Natural killer cell (primary cell): ENCODE data around the gene VCL. TPM values are rescaled to one million over a fixed set of nuclear protein-coding genes. Genes with fewer than 3 reads are reported as not detected.

Source experiments
- ATAC-seq, 3 donors: fragments of 150-1000 bp in 2 of 3; fragments of 200-7000 bp in 1 of 3; cut with Tn5 transposase; 1 replicate in 1 of 3; 2 replicates in 2 of 3; pipeline ENCODE4 v1.10.0; 2021; ENCODE audit warnings: mild to moderate bottlenecking in 2 of 3, moderate library complexity in 2 of 3
- DNase-seq, 2 donors: peaks; one replicate each; pipeline versions ENCODE4 v3.0.0 to v3.0.0-alpha.2; 2013 to 2021; ENCODE audit warnings: mixed read lengths in 1 of 2
- H3K27ac ChIP-seq: one replicate; pipeline ENCODE4 v1.5.1; 2013; ENCODE audit warnings: mild to moderate bottlenecking, low read length
- H3K27me3 ChIP-seq: one replicate; pipeline ENCODE4 v1.6.1; 2013; ENCODE audit warnings: low read length; ENCODE audit not compliant: control insufficient read depth, insufficient read depth
- H3K36me3 ChIP-seq: one replicate; pipeline ENCODE4 v1.6.1; 2013; ENCODE audit warnings: low read length; ENCODE audit not compliant: control insufficient read depth, insufficient read depth
- H3K4me1 ChIP-seq: one replicate; pipeline ENCODE4 v1.6.1; 2013; ENCODE audit warnings: low read length; ENCODE audit not compliant: control insufficient read depth, insufficient read depth
- H3K4me3 ChIP-seq: one replicate; pipeline ENCODE4 v1.5.1; 2013; ENCODE audit warnings: low read length
- H3K9me3 ChIP-seq: one replicate; pipeline ENCODE4 v1.6.1; 2013; ENCODE audit warnings: low read length; ENCODE audit not compliant: control insufficient read depth, insufficient read depth
- H3K27ac Mint-ChIP-seq, 2 donors: one replicate each; pipeline ENCODE4 v1.8.0; 2022; ENCODE audit warnings: mild to moderate bottlenecking in 2 of 2, mixed read lengths in 2 of 2, moderate library complexity in 1 of 2
- H3K27me3 Mint-ChIP-seq, 2 donors: one replicate each; pipeline ENCODE4 v1.8.0; 2022; ENCODE audit warnings: low read depth in 2 of 2, mixed read lengths in 2 of 2
- H3K36me3 Mint-ChIP-seq: one replicate; pipeline ENCODE4 v1.8.0; 2022; ENCODE audit warnings: mixed read lengths
- H3K4me1 Mint-ChIP-seq, 2 donors: one replicate each; pipeline ENCODE4 v1.8.0; 2022; ENCODE audit warnings: mixed read lengths in 2 of 2
- H3K4me3 Mint-ChIP-seq: one replicate; pipeline ENCODE4 v1.8.0; 2022; ENCODE audit warnings: mild to moderate bottlenecking, moderate library complexity, mixed read lengths
- H3K9me3 Mint-ChIP-seq, 2 donors: one replicate each; pipeline ENCODE4 v1.8.0; 2022; ENCODE audit warnings: mixed read lengths in 2 of 2
- WGBS: methylation state at CpG from one replicate; pipeline ENCODE4 v1.1.7; 2013; ENCODE audit warnings: missing lambda C conversion rate; ENCODE audit not compliant: insufficient coverage; 5-methylcytosine and 5-hydroxymethylcytosine counted together
- intact Hi-C: fragments of 100-400 bp; cut with micrococcal nuclease; formaldehyde crosslinking; loops from one replicate; pipeline ENCODE4 v1.14.2; 2022
- total RNA-seq, 4 donors: library from RNA; stranded (reverse); fragments of 120-200 nt in 1 of 4; gene quantifications; one replicate each; pipeline versions ENCODE4 v1.2.3 to v1.2.4, GENCODE V29; 2013 to 2022
- TF ChIP-seq, protein P1 (sequence below): fragments of 200-600 bp; IDR thresholded peaks from one replicate; pipeline ENCODE4 v1.8.0; 2022; ENCODE audit warnings: antibody characterized with exemption

Gene VCL
- total RNA-seq, 3 donors from 2014 or later (not counting 1 experiment from before 2014, with no cell fraction given), result 121 to 145 (median 122) TPM

GRCh38 chr10:74123081-74123480, 125.2 kb downstream of the VCL start:
- DNase-seq (no peak), ATAC-seq (no peak)
- peaks cover 78% of the 10 kb centered on the region for H3K36me3 ChIP-seq
- H3K27me3 ChIP-seq, result no peaks in the 10 kb centered on the region
- H3K4me1 Mint-ChIP-seq, result peaks cover 7 to 8% of the 10 kb centered on the region in 2 donors
- H3K4me3 Mint-ChIP-seq, result no peak overlapping the region
- intact Hi-C loops, result no loop called here
- no peaks in the 10 kb centered on the region for H3K27me3 Mint-ChIP-seq
- H3K4me1 ChIP-seq, result no peaks in the 10 kb centered on the region
- H3K9me3 Mint-ChIP-seq, result no peaks in the 10 kb centered on the region
- TF ChIP-seq, protein P1, sequence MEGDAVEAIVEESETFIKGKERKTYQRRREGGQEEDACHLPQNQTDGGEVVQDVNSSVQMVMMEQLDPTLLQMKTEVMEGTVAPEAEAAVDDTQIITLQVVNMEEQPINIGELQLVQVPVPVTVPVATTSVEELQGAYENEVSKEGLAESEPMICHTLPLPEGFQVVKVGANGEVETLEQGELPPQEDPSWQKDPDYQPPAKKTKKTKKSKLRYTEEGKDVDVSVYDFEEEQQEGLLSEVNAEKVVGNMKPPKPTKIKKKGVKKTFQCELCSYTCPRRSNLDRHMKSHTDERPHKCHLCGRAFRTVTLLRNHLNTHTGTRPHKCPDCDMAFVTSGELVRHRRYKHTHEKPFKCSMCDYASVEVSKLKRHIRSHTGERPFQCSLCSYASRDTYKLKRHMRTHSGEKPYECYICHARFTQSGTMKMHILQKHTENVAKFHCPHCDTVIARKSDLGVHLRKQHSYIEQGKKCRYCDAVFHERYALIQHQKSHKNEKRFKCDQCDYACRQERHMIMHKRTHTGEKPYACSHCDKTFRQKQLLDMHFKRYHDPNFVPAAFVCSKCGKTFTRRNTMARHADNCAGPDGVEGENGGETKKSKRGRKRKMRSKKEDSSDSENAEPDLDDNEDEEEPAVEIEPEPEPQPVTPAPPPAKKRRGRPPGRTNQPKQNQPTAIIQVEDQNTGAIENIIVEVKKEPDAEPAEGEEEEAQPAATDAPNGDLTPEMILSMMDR, result no peak
- H3K4me3 ChIP-seq, result no peak overlapping the region
- peaks cover 27% of the 10 kb centered on the region for H3K36me3 Mint-ChIP-seq
- no peak overlapping the region for H3K27ac ChIP-seq
- H3K9me3 ChIP-seq, result no peaks in the 10 kb centered on the region
- 31% methylated on average over 1 of the region's 1 CpG for WGBS
- H3K27ac Mint-ChIP-seq, result peak overlapping the region; percentile 74 to 76

- peaks cover 75% of the 10 kb centered on the region for H3K36me3 ChIP-seq
- no peak overlapping the region for H3K27ac Mint-ChIP-seq
- peaks cover 36% of the 10 kb centered on the region for H3K36me3 Mint-ChIP-seq
- H3K4me1 Mint-ChIP-seq, result no peaks in the 10 kb centered on the region
- DNase-seq (no peak), ATAC-seq (no peak)
- no peaks in the 10 kb centered on the region for H3K27me3 Mint-ChIP-seq
- no peak overlapping the region for H3K4me3 Mint-ChIP-seq
- no peak overlapping the region for H3K4me3 ChIP-seq
- H3K27me3 ChIP-seq, result no peaks in the 10 kb centered on the region
- H3K4me1 ChIP-seq, result no peaks in the 10 kb centered on the region
- no peaks in the 10 kb centered on the region for H3K9me3 Mint-ChIP-seq
- no peaks in the 10 kb centered on the region for H3K9me3 ChIP-seq
- WGBS, result 96% methylated on average over 9 of the region's 11 CpGs
- TF ChIP-seq, protein P1, result no peak
- intact Hi-C loops, result no loop called here
- no peak overlapping the region for H3K27ac ChIP-seq
Measured at GRCh38 chr10:74133923-74134820, 136.3 kb downstream of the VCL start.

GRCh38 chr10:74135452-74135851, 137.5 kb downstream of the VCL start:
- H3K4me3 ChIP-seq, result no peak overlapping the region
- H3K4me1 ChIP-seq, result no peaks in the 10 kb centered on the region
- no peaks in the 10 kb centered on the region for H3K27me3 Mint-ChIP-seq
- no peaks in the 10 kb centered on the region for H3K9me3 Mint-ChIP-seq
- peaks cover 36% of the 10 kb centered on the region for H3K36me3 Mint-ChIP-seq
- no peak overlapping the region for H3K27ac ChIP-seq
- TF ChIP-seq, protein P1, result no peak
- DNase-seq, result no peak
- H3K4me3 Mint-ChIP-seq, result no peak overlapping the region
- no peaks in the 10 kb centered on the region for H3K4me1 Mint-ChIP-seq
- intact Hi-C loops, result no loop called here
- 100% methylated on average over 1 of the region's 3 CpGs for WGBS
- H3K27me3 ChIP-seq, result no peaks in the 10 kb centered on the region
- H3K9me3 ChIP-seq, result no peaks in the 10 kb centered on the region
- H3K27ac Mint-ChIP-seq, result peak overlapping the region in 1 of 2 donors; percentile 31
- peaks cover 63% of the 10 kb centered on the region for H3K36me3 ChIP-seq
- ATAC-seq, result no peak
